GM23248 (cell line): ENCODE measurements around the gene OSR1.

Experiments used
- EZH2 ChIP-seq: fragments of 200-600 bp; sonication (generic); IDR thresholded peaks from 2 replicates; pipeline ENCODE4 v1.6.1; 2018; ENCODE audit warnings: antibody characterized with exemption, mild to moderate bottlenecking; ENCODE audit not compliant: insufficient read depth, poor library complexity, severe bottlenecking
- EZH2phosphoT487 ChIP-seq: fragments of 200-600 bp; sonication (generic); IDR thresholded peaks from 2 replicates; pipeline ENCODE4 v1.6.1; 2018; ENCODE audit warnings: antibody characterized with exemption, moderate library complexity, mild to moderate bottlenecking, low read depth; ENCODE audit not compliant: insufficient read depth

DNA sequence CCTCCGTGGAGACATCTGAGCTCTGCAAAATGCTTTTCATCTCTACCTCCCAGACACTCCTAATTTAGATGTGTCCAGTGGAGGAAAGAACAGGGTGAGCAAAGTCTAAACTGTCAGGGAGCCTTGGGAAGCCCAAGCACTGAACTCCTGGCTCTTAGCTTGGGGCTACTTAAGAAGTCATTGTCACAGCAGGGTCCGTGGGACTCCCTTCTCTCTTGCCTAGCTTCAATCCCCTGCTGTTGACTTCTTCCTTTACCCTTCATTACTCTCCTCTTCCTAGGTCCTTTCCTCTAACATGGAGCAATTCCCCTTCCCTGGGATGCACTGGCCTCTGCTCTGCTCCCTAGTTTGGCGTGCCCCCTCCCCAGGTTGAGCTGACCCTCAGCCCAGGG is 3.4 kb downstream of the OSR1 start:
- no peak for TF ChIP-seq EZH2
- TF ChIP-seq EZH2phosphoT487 = no peak
